Spleen (tissue), 11 donors: ENCODE results near the gene ARL4A. TPM values are rescaled to one million over a fixed set of nuclear protein-coding genes. Genes with fewer than 3 reads are reported as not detected.

Source experiments
- DNase-seq: peaks from one replicate; pipeline ENCODE4 v3.0.0-alpha.2; 2020
- H3K27ac ChIP-seq, 8 donors: fragments of 200-600 bp; sonication (generic) in 7 of 8; 1 replicate in 4 of 8; 2 replicates in 4 of 8; pipeline versions ENCODE4 v1.5.0 to v1.8.0; 2016 to 2021; ENCODE audit warnings: inconsistent platforms in 4 of 8, mild to moderate bottlenecking in 4 of 8, moderate library complexity in 1 of 8
- H3K27me3 ChIP-seq, 7 donors: fragments of 200-600 bp; sonication (generic) in 6 of 7; replicated peaks in 1 of 7; 1 replicate in 4 of 7; 2 replicates in 3 of 7; pipeline versions ENCODE4 v1.5.0 to v1.8.0; 2016 to 2021; ENCODE audit warnings: inconsistent platforms in 3 of 7, mild to moderate bottlenecking in 1 of 7
- H3K36me3 ChIP-seq, 6 donors: fragments of 200-600 bp; sonication (generic) in 5 of 6; 1 replicate in 4 of 6; 2 replicates in 2 of 6; pipeline versions ENCODE4 v1.5.0 to v1.8.0; 2016 to 2021; ENCODE audit warnings: inconsistent platforms in 2 of 6
- H3K4me1 ChIP-seq, 6 donors: fragments of 200-600 bp; sonication (generic) in 5 of 6; 1 replicate in 3 of 6; 2 replicates in 3 of 6; pipeline versions ENCODE4 v1.5.0 to v1.8.0; 2016 to 2021; ENCODE audit warnings: inconsistent platforms in 3 of 6
- H3K4me3 ChIP-seq, 8 donors: fragments of 200-600 bp; sonication (generic) in 7 of 8; 1 replicate in 4 of 8; 2 replicates in 4 of 8; pipeline versions ENCODE4 v1.5.0 to v1.8.0; 2016 to 2021; ENCODE audit warnings: inconsistent platforms in 4 of 8, mild to moderate bottlenecking in 4 of 8, moderate library complexity in 2 of 8
- H3K9me3 ChIP-seq, 8 donors: fragments of 200-600 bp; sonication (generic) in 7 of 8; 1 replicate in 4 of 8; 2 replicates in 4 of 8; pipeline versions ENCODE4 v1.5.0 to v1.8.0; 2016 to 2021; ENCODE audit warnings: inconsistent platforms in 4 of 8
- CTCF ChIP-seq, 11 experiments: fragments of 200-600 bp in 7 of 11; fragments of 450-650 bp in 4 of 11; sonication (generic) in 4 of 11; IDR thresholded peaks in 8 of 11; conservative IDR thresholded peaks in 3 of 11; 1 replicate in 7 of 11; 2 replicates in 4 of 11; pipeline versions ENCODE4 v1.4.0 to v1.8.0; 2016 to 2021; ENCODE audit warnings: antibody characterized with exemption in 11 of 11, inconsistent platforms in 4 of 11, mild to moderate bottlenecking in 1 of 11
- POLR2A ChIP-seq, 3 donors: fragments of 450-650 bp; IDR thresholded peaks; one replicate each; pipeline ENCODE4 v1.5.1; 2017; ENCODE audit warnings: antibody characterized with exemption in 3 of 3, mild to moderate bottlenecking in 1 of 3
- POLR2AphosphoS5 ChIP-seq, 3 donors: sonication (generic); formaldehyde crosslinking; IDR thresholded peaks; one replicate each; pipeline ENCODE4 v1.5.1; 2017; ENCODE audit warnings: antibody characterized with exemption in 3 of 3
- WGBS, 5 donors: extraction: QIAGEN DNeasy Blood & Tissue Kit in 3 of 5; methylation state at CpG; one replicate each; pipeline versions ENCODE4 v1.1.5 to v1.1.7; 2013 to 2018; 5-methylcytosine and 5-hydroxymethylcytosine counted together
- intact Hi-C: fragments of 100-400 bp; cut with DNase I; formaldehyde crosslinking; loops from one replicate; pipeline ENCODE4 v1.15.0; 2023; ENCODE audit warnings: low total_unique reads
- polyA plus RNA-seq, 3 donors: library from polyadenylated mRNA; stranded (reverse); fragments of 200-250 nt; gene quantifications; one replicate each; pipeline ENCODE4 v1.2.1, GENCODE V29; 2013
- total RNA-seq, 7 donors: library from RNA; depleted of rRNA in 3 of 7; stranded (reverse); fragments of >200 nt in 3 of 7; fragmentation: NEBNext Ultra II Directional in 4 of 7; extraction: Animal tissue kit (Norgen Biotek cat#: 25700) in 4 of 7; gene quantifications; one replicate each; pipeline versions ENCODE4 v1.1.0 to v1.2.1, GENCODE V29; 2016 to 2021
- donor health status: healthy with polysubstance abuse.
- donor health status: DM: no; HTN: no; CAD: no; lungs with moderate emphysema.
- donor health status: DM: no; HTN: no; CAD: no.
- donor health status: Bipolar disorder and iron deficiency.
- donor health status: healthy.
- donor health status: DM: no; HTN: no; CAD: no.
- donor health status: DM: yes; HTN: yes; CAD: no.

ARL4A gene
- total and polyA plus RNA-seq, 10 donors, result 12.9 to 40.9 (median 27.1) TPM

GRCh38 chr7:12721286-12721830, 33.9 kb downstream of the ARL4A start:
- H3K4me1 ChIP-seq, result peaks cover 0 to 51% (median 14%) of the 10 kb centered on the region in 6 donors
- WGBS, 5 donors, result 90 to 96% (median 94%) methylated on average over 6 of the region's 6 CpGs
- no peaks in the 10 kb centered on the region for H3K36me3 ChIP-seq
- no peak overlapping the region for H3K27ac ChIP-seq
- DNase-seq, result no peak
- H3K9me3 ChIP-seq, result no peaks in the 10 kb centered on the region
- no peak overlapping the region for H3K4me3 ChIP-seq
- TF ChIP-seq POLR2A (IDR thresholded peaks at IDR 0.05) (no peak), POLR2AphosphoS5 (IDR thresholded peaks at IDR 0.05) (no peak), CTCF (IDR thresholded peaks at IDR 0.05 in 8 of 11, conservative IDR thresholded peaks at IDR 0.05 in 3 of 11) (no peak)
- intact Hi-C loops, result no loop called here
- H3K27me3 ChIP-seq, result no peaks in the 10 kb centered on the region

GRCh38 chr7:12722136-12722535, 34.7 kb downstream of the ARL4A start:
- no peaks in the 10 kb centered on the region for H3K9me3 ChIP-seq
- no peak overlapping the region for H3K27ac ChIP-seq
- TF ChIP-seq POLR2AphosphoS5 (IDR thresholded peaks at IDR 0.05), result no peak
- TF ChIP-seq CTCF (IDR thresholded peaks at IDR 0.05 in 8 of 11, conservative IDR thresholded peaks at IDR 0.05 in 3 of 11), result no peak
- no peak for TF ChIP-seq POLR2A (IDR thresholded peaks at IDR 0.05)
- intact Hi-C loops, result no loop called here
- WGBS, 5 donors, result 36 to 80% (median 65%) methylated on average over 2 of the region's 2 CpGs
- no peaks in the 10 kb centered on the region for H3K27me3 ChIP-seq
- peaks cover 0 to 43% (median 12%) of the 10 kb centered on the region in 6 donors for H3K4me1 ChIP-seq
- no peak for DNase-seq
- H3K4me3 ChIP-seq, result no peak overlapping the region
- H3K36me3 ChIP-seq, result no peaks in the 10 kb centered on the region

- no peak overlapping the region for H3K27ac ChIP-seq
- DNase-seq, result no peak
- no peaks in the 10 kb centered on the region for H3K9me3 ChIP-seq
- intact Hi-C loops, result no loop called here
- peaks cover 0 to 36% (median 12%) of the 10 kb centered on the region in 6 donors for H3K4me1 ChIP-seq
- no peaks in the 10 kb centered on the region for H3K36me3 ChIP-seq
- TF ChIP-seq CTCF (IDR thresholded peaks at IDR 0.05 in 8 of 11, conservative IDR thresholded peaks at IDR 0.05 in 3 of 11) (no peak), POLR2A (IDR thresholded peaks at IDR 0.05) (no peak), POLR2AphosphoS5 (IDR thresholded peaks at IDR 0.05) (no peak)
- 69 to 89% (median 75%) methylated on average over 4 of the region's 4 CpGs for WGBS, 5 donors
- H3K4me3 ChIP-seq, result no peak overlapping the region
- H3K27me3 ChIP-seq, result no peaks in the 10 kb centered on the region
Observed at GRCh38 chr7:12722636-12723605, 35.5 kb downstream of the ARL4A start.
